Measurements from ENCODE around the gene HECTD3. TPM values are rescaled to one million over a fixed set of nuclear protein-coding genes. Genes with fewer than 3 reads are reported as not detected.

The HECTD3 gene
- total and polyA plus RNA-seq, 2 donors (not counting 1 experiment from before 2014, with no cell fraction given), result 20.3 to 33.7 TPM

DNA sequence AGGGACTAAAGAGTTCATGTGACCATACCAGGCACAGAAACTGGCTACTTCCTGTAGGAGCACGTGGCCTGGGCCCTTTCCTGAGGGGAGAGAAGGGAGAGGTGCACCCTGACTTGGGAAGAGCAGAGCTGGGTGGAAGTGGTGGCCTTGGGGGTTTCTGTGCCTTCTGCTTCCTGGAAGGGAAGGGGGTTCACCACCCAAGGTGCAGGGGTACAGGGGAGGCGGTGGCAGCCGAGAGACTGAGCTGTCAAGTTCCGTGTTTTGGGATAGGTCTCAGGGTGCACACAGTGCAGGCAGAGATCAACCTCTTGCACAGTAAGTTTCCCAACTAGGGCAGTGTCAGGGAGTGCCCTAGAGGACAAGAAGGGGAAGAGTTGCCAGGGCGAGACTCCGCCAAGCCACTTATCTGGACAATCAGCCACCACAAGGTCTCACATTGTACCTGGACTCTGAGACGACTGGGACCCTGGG lies 10.1 kb downstream of the HECTD3 start:
- H3K4me2 ChIP-seq (ENCODE audit: extremely low read depth, insufficient read depth, low read length), result no peak overlapping the region
- H3K9me3 ChIP-seq (ENCODE audit: control insufficient read depth, insufficient read depth, low read depth, low read length), result no peaks in the 10 kb centered on the region
- H3K79me2 ChIP-seq (ENCODE audit: control insufficient read depth, insufficient read depth, low read length), result no peaks in the 10 kb centered on the region
- no peaks in the 10 kb centered on the region for H3K4me1 ChIP-seq (ENCODE audit: control insufficient read depth, extremely low read depth, insufficient read depth, low read length)
- H3K36me3 ChIP-seq (ENCODE audit: control insufficient read depth, insufficient read depth, low read length), result peaks cover 26% of the 10 kb centered on the region
- H3K4me3 ChIP-seq (replicated peaks in 1 of 4; ENCODE audit: control extremely low read depth in 1 of 4, insufficient read depth in 1 of 4, low read depth in 3 of 4, low read length in 4 of 4), result no peak overlapping the region
- H3K9ac ChIP-seq (ENCODE audit: insufficient read depth, low read length), result no peak overlapping the region
- TF ChIP-seq, protein P1, sequence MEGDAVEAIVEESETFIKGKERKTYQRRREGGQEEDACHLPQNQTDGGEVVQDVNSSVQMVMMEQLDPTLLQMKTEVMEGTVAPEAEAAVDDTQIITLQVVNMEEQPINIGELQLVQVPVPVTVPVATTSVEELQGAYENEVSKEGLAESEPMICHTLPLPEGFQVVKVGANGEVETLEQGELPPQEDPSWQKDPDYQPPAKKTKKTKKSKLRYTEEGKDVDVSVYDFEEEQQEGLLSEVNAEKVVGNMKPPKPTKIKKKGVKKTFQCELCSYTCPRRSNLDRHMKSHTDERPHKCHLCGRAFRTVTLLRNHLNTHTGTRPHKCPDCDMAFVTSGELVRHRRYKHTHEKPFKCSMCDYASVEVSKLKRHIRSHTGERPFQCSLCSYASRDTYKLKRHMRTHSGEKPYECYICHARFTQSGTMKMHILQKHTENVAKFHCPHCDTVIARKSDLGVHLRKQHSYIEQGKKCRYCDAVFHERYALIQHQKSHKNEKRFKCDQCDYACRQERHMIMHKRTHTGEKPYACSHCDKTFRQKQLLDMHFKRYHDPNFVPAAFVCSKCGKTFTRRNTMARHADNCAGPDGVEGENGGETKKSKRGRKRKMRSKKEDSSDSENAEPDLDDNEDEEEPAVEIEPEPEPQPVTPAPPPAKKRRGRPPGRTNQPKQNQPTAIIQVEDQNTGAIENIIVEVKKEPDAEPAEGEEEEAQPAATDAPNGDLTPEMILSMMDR (conservative IDR thresholded peaks at IDR 0.05 in 1 of 2, IDR thresholded peaks at IDR 0.05 in 1 of 2; ENCODE audit: low read depth in 1 of 2, low read length in 2 of 2), result no peak
- TF ChIP-seq EZH2 (IDR thresholded peaks at IDR 0.05; ENCODE audit: low read length, missing control alignments), result no peak
- no peak overlapping the region for H2AFZ ChIP-seq (ENCODE audit: low read length)
- H4K20me1 ChIP-seq (ENCODE audit: control insufficient read depth, extremely low read depth, insufficient read depth, low read length), result no peaks in the 10 kb centered on the region
- no peak for DNase-seq (ENCODE audit: low read depth in 2 of 2)
- H3K27me3 ChIP-seq (ENCODE audit: control insufficient read depth, insufficient read depth, low read length), result no peaks in the 10 kb centered on the region
- no peak overlapping the region for H3K27ac ChIP-seq (ENCODE audit: insufficient read depth, low read length)

DNA sequence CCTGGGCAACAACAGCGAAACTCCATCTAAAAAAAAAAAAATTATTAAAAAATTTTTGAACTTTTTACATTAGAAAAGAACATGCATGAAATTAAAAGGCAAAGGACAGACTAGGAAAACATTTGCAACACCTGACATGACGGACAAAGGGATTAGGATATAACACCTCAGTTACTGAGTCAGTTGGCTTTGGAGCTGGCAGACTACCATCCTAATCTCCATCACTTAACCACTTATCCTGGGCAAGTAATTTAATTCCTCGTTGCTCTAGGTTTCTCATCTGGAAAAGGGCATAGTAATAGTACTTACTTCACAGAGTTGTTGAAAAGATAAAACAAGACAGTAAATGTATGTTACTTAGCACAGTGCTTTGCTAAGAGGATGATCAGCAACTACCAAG lies 11.9 kb downstream of the HECTD3 start:
- H3K4me2 ChIP-seq (ENCODE audit: extremely low read depth, insufficient read depth, low read length), result no peak overlapping the region
- no peak overlapping the region for H3K4me3 ChIP-seq (replicated peaks in 1 of 4; ENCODE audit: control extremely low read depth in 1 of 4, insufficient read depth in 1 of 4, low read depth in 3 of 4, low read length in 4 of 4)
- H3K79me2 ChIP-seq (ENCODE audit: control insufficient read depth, insufficient read depth, low read length), result no peaks in the 10 kb centered on the region
- H3K27ac ChIP-seq (ENCODE audit: insufficient read depth, low read length), result no peak overlapping the region
- H3K9me3 ChIP-seq (ENCODE audit: control insufficient read depth, insufficient read depth, low read depth, low read length), result no peaks in the 10 kb centered on the region
- H2AFZ ChIP-seq (ENCODE audit: low read length), result no peak overlapping the region
- no peaks in the 10 kb centered on the region for H4K20me1 ChIP-seq (ENCODE audit: control insufficient read depth, extremely low read depth, insufficient read depth, low read length)
- TF ChIP-seq EZH2 (IDR thresholded peaks at IDR 0.05; ENCODE audit: low read length, missing control alignments), result no peak
- TF ChIP-seq, protein P1 (conservative IDR thresholded peaks at IDR 0.05 in 1 of 2, IDR thresholded peaks at IDR 0.05 in 1 of 2; ENCODE audit: low read depth in 1 of 2, low read length in 2 of 2), result no peak
- DNase-seq (ENCODE audit: low read depth in 2 of 2), result no peak
- peaks cover 13% of the 10 kb centered on the region for H3K36me3 ChIP-seq (ENCODE audit: control insufficient read depth, insufficient read depth, low read length)
- H3K9ac ChIP-seq (ENCODE audit: insufficient read depth, low read length), result no peak overlapping the region
- H3K4me1 ChIP-seq (ENCODE audit: control insufficient read depth, extremely low read depth, insufficient read depth, low read length), result no peaks in the 10 kb centered on the region
- no peaks in the 10 kb centered on the region for H3K27me3 ChIP-seq (ENCODE audit: control insufficient read depth, insufficient read depth, low read length)

DNA sequence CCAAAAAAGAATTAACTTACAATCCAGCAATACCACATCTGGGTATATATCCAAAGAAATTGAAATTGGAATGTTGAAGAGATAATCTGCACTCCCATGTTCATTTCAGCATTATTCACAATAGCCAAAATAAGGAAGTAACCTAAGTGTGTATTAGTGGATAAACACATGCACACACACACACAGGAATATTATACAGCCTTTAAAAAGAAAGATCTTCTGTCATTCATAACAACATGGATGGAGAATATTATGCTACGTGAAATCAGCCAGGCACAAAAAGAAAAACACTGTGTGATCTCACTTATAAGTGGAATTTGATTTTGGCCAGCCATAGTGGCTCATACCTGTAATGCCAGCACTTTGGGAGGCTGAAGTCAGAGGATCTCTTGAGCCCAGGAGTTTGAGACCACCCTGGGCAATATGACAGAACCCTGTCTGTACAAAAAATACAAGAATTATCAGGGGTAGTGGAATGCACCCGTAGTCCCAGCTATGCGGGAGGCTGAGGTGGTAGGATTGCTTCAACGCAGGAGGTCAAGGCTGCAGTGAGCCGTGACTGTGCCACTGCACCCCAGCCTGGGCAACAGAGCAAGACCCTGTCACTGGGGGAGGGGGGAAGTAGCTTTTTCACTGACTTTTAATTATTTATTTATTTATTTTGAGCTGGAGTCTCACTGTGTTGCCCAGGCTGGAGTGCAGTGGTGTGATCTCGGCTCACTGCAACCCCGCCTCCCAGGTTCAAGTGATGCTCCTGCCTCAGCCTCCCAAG lies 15.5 kb downstream of the HECTD3 start:
- Histone ChIP-seq H3K79me2 (ENCODE audit: control insufficient read depth, insufficient read depth, low read length) (no peaks in the 10 kb centered on the region), H2AFZ (ENCODE audit: low read length) (no peak overlapping the region), H3K4me2 (ENCODE audit: extremely low read depth, insufficient read depth, low read length) (no peak overlapping the region), H3K9ac (ENCODE audit: insufficient read depth, low read length) (no peak overlapping the region), H3K9me3 (ENCODE audit: control insufficient read depth, insufficient read depth, low read depth, low read length) (no peaks in the 10 kb centered on the region), H3K4me1 (ENCODE audit: control insufficient read depth, extremely low read depth, insufficient read depth, low read length) (no peaks in the 10 kb centered on the region), H3K27ac (ENCODE audit: insufficient read depth, low read length) (no peak overlapping the region), H3K27me3 (ENCODE audit: control insufficient read depth, insufficient read depth, low read length) (no peaks in the 10 kb centered on the region), H3K4me3 (replicated peaks in 1 of 4; ENCODE audit: control extremely low read depth in 1 of 4, insufficient read depth in 1 of 4, low read depth in 3 of 4, low read length in 4 of 4) (no peak overlapping the region), H4K20me1 (ENCODE audit: control insufficient read depth, extremely low read depth, insufficient read depth, low read length) (no peaks in the 10 kb centered on the region), H3K36me3 (ENCODE audit: control insufficient read depth, insufficient read depth, low read length) (no peaks in the 10 kb centered on the region)
- TF ChIP-seq, protein P1 (conservative IDR thresholded peaks at IDR 0.05 in 1 of 2, IDR thresholded peaks at IDR 0.05 in 1 of 2; ENCODE audit: low read depth in 1 of 2, low read length in 2 of 2), result no peak
- TF ChIP-seq EZH2 (IDR thresholded peaks at IDR 0.05; ENCODE audit: low read length, missing control alignments), result no peak
- DNase-seq (ENCODE audit: low read depth in 2 of 2), result no peak

Data from fibroblast of lung (primary cell).